ENCODE measurements around the gene CDH24.

DNA sequence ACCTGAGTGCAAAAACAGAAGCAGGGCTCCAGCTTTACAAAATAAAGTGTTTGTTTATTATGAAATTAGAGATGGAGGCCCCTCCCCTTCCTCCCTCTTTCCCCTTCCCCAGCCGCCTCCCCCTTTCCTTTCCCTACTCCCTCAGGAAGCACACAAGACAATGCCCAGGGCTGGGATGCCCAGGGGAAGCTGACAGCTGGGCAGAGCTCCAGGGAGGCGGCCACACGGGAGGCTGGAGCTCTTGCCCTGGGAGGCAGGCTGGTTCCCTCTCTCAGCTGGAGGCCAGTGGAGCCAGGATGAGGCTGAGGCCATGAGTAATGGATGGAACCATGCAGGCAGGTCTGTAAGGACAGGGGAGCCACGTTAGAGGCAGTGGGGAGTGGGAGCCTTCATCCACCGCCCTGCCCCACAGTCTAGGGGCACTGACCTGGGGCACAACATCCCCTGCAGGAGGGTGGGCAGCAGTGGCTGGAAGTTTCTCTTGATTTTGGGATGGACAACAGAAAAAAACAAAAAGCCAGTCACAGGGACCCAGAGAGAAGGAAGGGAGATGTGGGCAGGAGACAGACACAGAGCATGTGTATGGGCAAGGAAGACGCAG lies 10.2 kb downstream of the CDH24 start:
- TF ChIP-seq, protein P1, sequence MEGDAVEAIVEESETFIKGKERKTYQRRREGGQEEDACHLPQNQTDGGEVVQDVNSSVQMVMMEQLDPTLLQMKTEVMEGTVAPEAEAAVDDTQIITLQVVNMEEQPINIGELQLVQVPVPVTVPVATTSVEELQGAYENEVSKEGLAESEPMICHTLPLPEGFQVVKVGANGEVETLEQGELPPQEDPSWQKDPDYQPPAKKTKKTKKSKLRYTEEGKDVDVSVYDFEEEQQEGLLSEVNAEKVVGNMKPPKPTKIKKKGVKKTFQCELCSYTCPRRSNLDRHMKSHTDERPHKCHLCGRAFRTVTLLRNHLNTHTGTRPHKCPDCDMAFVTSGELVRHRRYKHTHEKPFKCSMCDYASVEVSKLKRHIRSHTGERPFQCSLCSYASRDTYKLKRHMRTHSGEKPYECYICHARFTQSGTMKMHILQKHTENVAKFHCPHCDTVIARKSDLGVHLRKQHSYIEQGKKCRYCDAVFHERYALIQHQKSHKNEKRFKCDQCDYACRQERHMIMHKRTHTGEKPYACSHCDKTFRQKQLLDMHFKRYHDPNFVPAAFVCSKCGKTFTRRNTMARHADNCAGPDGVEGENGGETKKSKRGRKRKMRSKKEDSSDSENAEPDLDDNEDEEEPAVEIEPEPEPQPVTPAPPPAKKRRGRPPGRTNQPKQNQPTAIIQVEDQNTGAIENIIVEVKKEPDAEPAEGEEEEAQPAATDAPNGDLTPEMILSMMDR (IDR thresholded peaks at IDR 0.05; ENCODE audit: poor library complexity, severe bottlenecking) = no peak
- no peak for TF ChIP-seq EP300 (conservative IDR thresholded peaks at IDR 0.05; ENCODE audit: poor library complexity, severe bottlenecking)
- TF ChIP-seq POLR2AphosphoS5 (IDR thresholded peaks at IDR 0.05) = no peak
